ENCODE data around the gene TSSK3. TPM values are rescaled to one million over a fixed set of nuclear protein-coding genes. Genes with fewer than 3 reads are reported as not detected.

TSSK3 gene
- total RNA-seq, 1 donor from 2014 or later = not detected

DNA sequence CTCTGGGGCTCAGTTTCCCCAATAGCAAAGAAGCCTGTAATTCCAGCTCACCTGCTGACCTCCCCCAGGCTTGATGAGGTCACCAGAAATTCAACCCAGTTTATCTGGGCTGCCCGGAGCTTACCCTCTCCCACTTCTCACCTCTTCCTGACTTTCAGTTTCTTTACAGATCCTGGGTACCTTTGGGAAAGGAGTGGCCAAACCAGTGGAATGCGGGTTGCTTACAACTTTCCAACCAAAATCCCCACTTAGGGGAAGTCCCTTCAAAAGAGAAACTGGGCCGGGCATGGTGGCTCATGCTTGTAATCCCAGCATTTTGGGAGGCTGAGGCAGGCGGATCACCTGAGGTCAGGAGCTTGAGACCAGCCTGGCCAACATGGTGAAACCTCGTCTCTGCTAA lies 20.4 kb upstream of the TSSK3 start:
- Histone ChIP-seq H3K27me3 (ENCODE audit: control insufficient read depth, insufficient read depth, low read length) (no peaks in the 10 kb centered on the region), H3K4me3 (ENCODE audit: low read depth, low read length) (no peak overlapping the region), H3K36me3 (ENCODE audit: control insufficient read depth, insufficient read depth, low read length) (no peaks in the 10 kb centered on the region)
- TF ChIP-seq, protein P1, sequence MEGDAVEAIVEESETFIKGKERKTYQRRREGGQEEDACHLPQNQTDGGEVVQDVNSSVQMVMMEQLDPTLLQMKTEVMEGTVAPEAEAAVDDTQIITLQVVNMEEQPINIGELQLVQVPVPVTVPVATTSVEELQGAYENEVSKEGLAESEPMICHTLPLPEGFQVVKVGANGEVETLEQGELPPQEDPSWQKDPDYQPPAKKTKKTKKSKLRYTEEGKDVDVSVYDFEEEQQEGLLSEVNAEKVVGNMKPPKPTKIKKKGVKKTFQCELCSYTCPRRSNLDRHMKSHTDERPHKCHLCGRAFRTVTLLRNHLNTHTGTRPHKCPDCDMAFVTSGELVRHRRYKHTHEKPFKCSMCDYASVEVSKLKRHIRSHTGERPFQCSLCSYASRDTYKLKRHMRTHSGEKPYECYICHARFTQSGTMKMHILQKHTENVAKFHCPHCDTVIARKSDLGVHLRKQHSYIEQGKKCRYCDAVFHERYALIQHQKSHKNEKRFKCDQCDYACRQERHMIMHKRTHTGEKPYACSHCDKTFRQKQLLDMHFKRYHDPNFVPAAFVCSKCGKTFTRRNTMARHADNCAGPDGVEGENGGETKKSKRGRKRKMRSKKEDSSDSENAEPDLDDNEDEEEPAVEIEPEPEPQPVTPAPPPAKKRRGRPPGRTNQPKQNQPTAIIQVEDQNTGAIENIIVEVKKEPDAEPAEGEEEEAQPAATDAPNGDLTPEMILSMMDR (IDR thresholded peaks at IDR 0.05; ENCODE audit: insufficient read depth, low read length, poor library complexity, severe bottlenecking) = no peak
- no peak for DNase-seq (ENCODE audit: low read depth)

DNA sequence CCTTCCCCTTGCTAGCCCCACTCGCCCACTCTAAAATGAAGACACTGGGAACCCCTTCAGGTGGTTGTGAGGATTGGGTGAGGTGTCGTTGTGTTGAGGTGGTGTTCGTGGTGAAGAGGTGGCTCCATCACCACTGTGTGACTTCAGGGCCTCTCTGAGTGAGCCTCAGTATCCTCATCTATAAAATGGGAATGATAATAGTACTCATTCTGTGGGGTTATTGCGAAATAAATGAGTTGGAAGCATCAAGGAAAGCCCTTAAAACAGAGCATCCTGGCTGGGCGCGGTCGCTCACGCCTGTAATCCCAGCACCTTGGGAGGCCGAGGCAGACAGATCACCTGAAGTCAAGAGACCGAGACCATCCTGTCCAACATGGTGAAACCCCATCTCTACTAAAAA lies 19.6 kb upstream of the TSSK3 start:
- DNase-seq (ENCODE audit: low read depth) = no peak
- H3K4me3 ChIP-seq (ENCODE audit: low read depth, low read length) = no peak overlapping the region
- H3K36me3 ChIP-seq (ENCODE audit: control insufficient read depth, insufficient read depth, low read length) = no peaks in the 10 kb centered on the region
- H3K27me3 ChIP-seq (ENCODE audit: control insufficient read depth, insufficient read depth, low read length) = no peaks in the 10 kb centered on the region
- TF ChIP-seq, protein P1 (IDR thresholded peaks at IDR 0.05; ENCODE audit: insufficient read depth, low read length, poor library complexity, severe bottlenecking) = no peak

DNA sequence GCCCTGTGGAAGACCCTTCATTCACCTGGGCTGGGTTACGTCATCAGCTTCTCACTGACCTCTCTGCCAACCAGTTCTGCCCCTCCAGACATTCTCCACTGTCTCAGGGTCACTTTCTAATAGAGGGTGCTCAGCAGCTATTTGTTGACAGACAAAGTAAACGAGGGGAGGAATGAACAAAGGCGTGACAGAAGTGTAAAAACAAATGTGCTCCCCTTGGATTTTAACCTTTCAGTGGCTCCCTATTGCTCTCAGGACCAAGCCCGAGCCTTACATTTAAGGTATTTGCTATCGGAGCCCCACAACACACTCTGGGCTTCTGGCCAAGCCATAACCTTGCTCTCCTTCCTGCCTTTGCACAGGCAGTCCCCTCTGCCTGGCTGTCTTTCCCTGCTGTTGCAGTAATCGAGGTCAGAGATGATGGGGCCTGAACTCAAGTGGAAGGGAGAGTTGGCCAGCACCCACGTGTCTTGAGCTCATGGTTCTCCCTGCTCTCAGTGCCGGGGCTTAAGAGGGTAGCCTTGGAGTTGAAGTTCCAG lies 17.0 kb upstream of the TSSK3 start:
- H3K27me3 ChIP-seq (ENCODE audit: control insufficient read depth, insufficient read depth, low read length) = no peaks in the 10 kb centered on the region
- TF ChIP-seq, protein P1 (IDR thresholded peaks at IDR 0.05; ENCODE audit: insufficient read depth, low read length, poor library complexity, severe bottlenecking) = no peak
- DNase-seq (ENCODE audit: low read depth) = no peak

DNA sequence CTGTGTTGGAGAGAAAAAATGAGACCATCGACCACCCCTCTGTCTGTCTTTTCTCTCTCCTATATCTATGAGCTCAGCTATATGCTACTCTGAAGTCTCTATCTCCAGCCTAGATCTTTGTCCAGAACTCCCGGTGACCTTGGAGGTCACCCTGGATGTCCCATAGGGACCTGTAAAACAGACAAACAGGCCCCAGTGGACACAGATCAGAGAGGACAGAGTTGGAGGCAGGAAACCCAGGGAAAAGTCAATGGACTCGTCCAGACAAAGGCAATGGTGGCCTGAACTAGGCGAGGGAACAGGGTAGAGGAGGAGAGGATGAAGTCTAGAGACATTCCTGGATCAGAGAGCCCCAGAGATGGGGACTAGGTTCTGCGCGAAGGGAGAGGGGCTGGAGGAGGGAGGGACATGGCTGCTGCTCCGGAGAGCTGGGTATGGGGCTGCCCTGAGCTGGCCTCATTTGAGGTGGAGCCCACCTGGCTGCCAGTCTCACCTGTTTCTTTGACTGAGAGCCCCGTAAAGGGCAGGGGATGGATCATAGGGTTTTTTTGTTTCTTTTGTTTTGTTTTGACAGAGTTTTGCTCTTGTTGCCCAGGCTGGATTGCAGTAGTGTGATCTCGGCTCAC lies 15.7 kb upstream of the TSSK3 start:
- TF ChIP-seq, protein P1 (IDR thresholded peaks at IDR 0.05; ENCODE audit: insufficient read depth, low read length, poor library complexity, severe bottlenecking) = no peak
- Histone ChIP-seq H3K36me3 (ENCODE audit: control insufficient read depth, insufficient read depth, low read length) (no peaks in the 10 kb centered on the region), H3K4me3 (ENCODE audit: low read depth, low read length) (no peak overlapping the region), H3K27me3 (ENCODE audit: control insufficient read depth, insufficient read depth, low read length) (no peaks in the 10 kb centered on the region)
- no peak for DNase-seq (ENCODE audit: low read depth)

More for the DNA sequence above, 17.0 kb upstream of the TSSK3 start:
- Histone ChIP-seq H3K36me3 (ENCODE audit: control insufficient read depth, insufficient read depth, low read length) (no peaks in the 10 kb centered on the region), H3K4me3 (ENCODE audit: low read depth, low read length) (no peak overlapping the region)

DNA sequence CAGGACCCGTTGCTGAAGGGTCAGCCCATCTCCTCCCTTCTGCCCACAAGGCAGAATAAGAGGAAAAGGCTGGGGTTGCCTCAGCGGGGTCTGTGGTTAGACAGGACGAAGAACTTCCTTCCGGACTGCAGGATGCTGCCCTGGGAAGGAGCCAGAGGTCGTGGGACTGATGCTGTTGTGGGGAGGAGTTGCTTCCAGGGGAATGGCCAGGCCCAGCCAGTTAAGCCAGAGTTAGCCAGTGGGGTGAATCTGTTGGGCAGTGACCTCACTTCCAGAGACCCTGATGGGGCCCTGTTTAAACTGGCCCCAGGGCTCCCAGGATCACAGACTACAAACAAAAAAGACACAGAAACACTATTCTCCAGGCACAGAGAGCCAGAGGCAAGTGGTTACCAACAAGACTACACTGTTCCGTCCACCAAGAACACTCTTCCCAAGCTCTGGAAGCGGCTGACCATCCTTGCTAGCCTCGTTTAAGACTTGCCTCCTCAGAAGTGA lies 13.1 kb upstream of the TSSK3 start:
- no peak for DNase-seq (ENCODE audit: low read depth)
- H3K4me3 ChIP-seq (ENCODE audit: low read depth, low read length) = no peak overlapping the region
- H3K36me3 ChIP-seq (ENCODE audit: control insufficient read depth, insufficient read depth, low read length) = no peaks in the 10 kb centered on the region
- TF ChIP-seq, protein P1 (IDR thresholded peaks at IDR 0.05; ENCODE audit: insufficient read depth, low read length, poor library complexity, severe bottlenecking) = no peak
- H3K27me3 ChIP-seq (ENCODE audit: control insufficient read depth, insufficient read depth, low read length) = no peaks in the 10 kb centered on the region

Measured in kidney epithelial cell (primary cell).